Activated CD8-positive, alpha-beta memory T cell treated with anti-CD3 and anti-CD28 coated beads for 36 hours (primary cell): ENCODE results near the gene UBALD1. TPM values are rescaled to one million over a fixed set of nuclear protein-coding genes. Genes with fewer than 3 reads are reported as not detected.

Source experiments
- CTCF ChIA-PET: fragments of 350-600 bp; sonication (Branson Sonifier 250); formaldehyde crosslinking; loops from one replicate; lab custom pipeline; 2021; ENCODE audit warnings: antibody characterized with exemption; lab: Charles Lee
- POLR2A ChIA-PET: fragments of 350-600 bp; sonication (Branson Sonifier 250); formaldehyde crosslinking; loops from one replicate; lab custom pipeline; 2021; ENCODE audit warnings: antibody characterized with exemption; lab: Charles Lee
- total RNA-seq, 2 experiments: library from RNA; stranded (reverse); gene quantifications; one replicate each; pipeline ENCODE4 v1.2.3, GENCODE V29; 2021

Gene UBALD1
- total RNA-seq, 2 experiments from 2014 or later: 19.5 to 21.0 TPM

GRCh38 chr16:4609200-4610010 is 5.3 kb downstream of the UBALD1 start:
- POLR2A ChIA-PET: interaction anchor here (0.7 kb wide), 1 partner anchor 71 kb away, joined by 10 read pairs; no protein-coding TSS in a partner anchor
- CTCF ChIA-PET: no interaction called here

- ChIA-PET CTCF (interaction anchor here (0.9 kb wide), 1 partner anchor 23 kb away, joined by 3 read pairs; no protein-coding TSS in a partner anchor), POLR2A (no interaction called here)
These were observed 6.0 kb downstream of the UBALD1 start for GRCh38 chr16:4608704-4608980.

GRCh38 chr16:4607841-4608703 is 6.6 kb downstream of the UBALD1 start:
- ChIA-PET CTCF (interaction anchor here (0.9 kb wide), 1 partner anchor 23 kb away, joined by 3 read pairs; no protein-coding TSS in a partner anchor), POLR2A (no interaction called here)

DNA sequence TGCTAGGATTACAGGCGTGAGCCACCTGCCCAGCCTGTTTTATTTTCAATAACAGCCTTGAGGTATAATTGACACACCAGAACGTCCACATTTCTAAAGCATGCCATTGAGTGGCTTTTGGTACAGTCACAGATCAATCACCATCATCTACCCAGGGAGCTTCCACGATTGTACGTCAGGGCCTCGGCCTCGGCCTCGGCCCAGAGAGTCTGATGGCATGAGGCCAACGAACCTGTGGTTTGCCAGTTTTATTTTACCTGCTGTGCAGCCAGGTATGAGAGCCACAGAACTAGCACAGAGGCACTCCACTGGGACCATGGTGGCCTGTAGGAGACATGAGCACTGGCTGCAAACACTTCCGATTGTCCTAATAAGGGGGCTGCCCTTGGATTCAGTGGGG is 8.3 kb downstream of the UBALD1 start:
- ChIA-PET CTCF (no interaction called here), POLR2A (no interaction called here)

DNA sequence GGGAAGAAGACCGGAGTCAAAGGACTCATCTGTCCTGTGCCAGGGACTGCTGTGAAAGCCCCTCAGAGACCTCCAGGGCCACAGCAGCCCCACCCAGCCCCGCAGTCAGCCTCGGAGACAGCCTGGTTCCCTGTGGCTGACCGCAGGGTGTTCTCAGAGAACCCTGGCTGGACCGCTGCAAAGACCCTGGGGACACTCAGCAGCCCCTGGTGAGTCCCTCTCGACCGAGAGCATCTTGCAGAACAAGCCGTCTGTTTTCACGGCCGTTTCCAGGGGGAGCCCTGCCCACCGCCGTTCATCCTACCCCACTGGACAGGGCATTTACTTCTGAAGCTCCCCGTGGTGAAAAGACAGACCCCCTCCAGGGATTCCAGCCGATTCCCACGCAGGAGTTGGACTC is 10.3 kb downstream of the UBALD1 start:
- POLR2A ChIA-PET: no interaction called here
- CTCF ChIA-PET: no interaction called here

DNA sequence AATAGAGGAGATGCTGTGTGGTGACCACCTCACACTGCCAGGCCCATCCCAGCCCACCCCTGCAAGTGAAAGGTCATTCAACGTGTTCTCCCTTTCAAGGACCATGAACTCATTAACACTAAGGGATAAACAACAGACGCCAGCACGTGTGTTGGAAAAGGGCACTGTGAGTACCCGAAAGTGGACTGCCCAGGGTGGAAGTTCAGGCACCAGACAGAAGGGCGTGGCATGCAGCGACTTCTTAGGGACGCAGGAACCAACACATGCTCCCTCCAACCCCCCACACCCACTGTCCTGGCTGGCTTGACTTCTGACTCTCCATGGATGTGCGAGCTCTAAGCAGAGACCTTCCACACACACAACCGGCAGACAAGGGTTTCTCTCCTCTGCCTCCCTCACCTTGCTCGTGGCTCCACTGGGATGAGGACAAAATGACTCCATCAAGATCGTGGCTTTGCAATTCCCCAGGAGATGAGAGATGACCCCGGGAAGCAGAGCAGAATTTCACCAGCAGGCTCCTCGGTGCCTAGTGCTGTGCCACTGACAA is 11.0 kb downstream of the UBALD1 start:
- CTCF ChIA-PET: no interaction called here
- POLR2A ChIA-PET: no interaction called here

DNA sequence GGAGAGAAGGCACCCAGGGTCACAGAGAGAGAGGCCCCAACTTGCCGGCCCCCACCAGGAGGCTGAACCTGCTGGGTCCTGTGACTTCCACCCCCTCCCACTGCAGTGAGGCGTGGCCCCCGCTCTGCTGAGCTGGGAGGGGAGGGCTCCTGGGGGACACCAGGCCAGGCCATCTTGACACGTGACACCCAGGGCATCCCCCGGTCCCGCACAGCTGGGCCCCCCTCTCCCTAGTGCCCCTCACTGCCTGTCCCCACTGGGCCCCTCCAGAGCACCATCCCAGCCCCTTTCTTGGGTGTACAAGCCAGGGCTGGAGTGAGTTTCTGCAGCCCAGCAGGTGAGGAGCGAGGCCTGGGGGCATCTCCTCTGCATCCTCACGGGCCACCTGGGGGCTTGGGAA is 12.4 kb downstream of the UBALD1 start:
- ChIA-PET POLR2A (no interaction called here), CTCF (interaction anchor here (0.9 kb wide), 1 partner anchor 22 kb away, joined by 4 read pairs; no protein-coding TSS in a partner anchor)

- CTCF ChIA-PET: interaction anchor here (0.9 kb wide), 1 partner anchor 22 kb away, joined by 4 read pairs; no protein-coding TSS in a partner anchor
These were observed 12.9 kb downstream of the UBALD1 start for GRCh38 chr16:4601864-4602186.

DNA sequence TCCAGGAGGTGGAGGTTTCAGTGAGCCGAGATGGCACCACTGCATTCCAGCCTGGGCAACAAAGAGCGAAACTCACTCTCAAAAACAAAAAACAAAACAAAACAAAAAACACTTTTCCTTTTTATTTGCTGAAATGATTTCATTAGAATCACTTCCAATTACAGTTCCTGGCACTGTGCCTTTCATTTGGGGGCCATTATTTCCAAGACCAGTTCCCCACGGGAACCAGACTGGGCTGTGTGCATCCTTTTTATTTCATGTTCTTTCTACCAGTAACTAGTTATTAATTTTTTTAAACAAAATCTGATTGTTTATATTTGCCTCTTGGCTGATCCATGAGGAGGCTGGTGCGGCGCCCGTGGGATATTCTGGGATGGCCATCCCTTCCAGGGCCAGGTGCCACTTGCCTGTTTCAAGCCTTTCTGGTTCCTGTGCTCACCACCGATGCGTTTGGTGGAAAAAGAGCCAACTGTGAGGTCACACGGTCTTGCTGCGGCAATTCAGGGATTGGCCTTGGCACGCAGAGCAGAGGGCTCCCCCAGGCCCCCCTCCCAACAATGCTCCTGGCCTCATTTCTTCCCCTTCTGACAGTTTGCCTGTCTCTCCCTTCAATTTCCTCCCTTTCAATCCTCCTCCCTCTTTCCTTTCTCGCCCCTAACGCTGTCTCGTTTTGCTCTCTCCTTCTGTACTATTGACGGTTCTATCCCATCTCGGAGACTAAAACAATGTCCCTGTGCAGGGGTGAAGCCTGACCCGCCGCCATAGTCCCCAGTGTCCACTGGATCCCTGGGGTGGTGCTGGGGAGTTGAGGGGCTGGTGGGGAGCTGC is 13.4 kb downstream of the UBALD1 start:
- CTCF ChIA-PET: no interaction called here
- POLR2A ChIA-PET: no interaction called here

More at GRCh38 chr16:4601864-4602186, 12.9 kb downstream of the UBALD1 start:
- POLR2A ChIA-PET: no interaction called here

DNA sequence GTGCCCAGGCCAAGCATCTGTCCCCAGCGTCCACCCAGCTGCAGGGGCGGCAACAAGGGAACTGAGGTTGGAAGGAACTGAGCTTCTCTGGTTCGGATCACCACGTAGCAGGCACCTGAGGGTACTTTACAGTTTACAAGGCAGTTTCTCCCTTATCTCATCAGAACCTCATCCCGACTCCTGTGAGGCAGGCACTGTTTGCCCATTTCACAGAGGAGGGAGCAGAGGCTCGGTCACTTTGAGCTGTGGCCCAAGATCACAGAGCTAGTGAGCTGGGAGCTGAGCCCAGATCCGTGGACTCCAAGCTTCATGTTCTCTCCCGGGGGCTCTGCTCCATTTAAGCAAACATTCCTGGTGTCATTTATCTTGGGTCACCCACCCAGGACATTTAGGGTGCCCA is 15.1 kb downstream of the UBALD1 start:
- POLR2A ChIA-PET: no interaction called here
- CTCF ChIA-PET: interaction anchor here (0.5 to 0.7 kb wide), 2 partner anchors 11 to 330 kb away, joined by 3 read pairs; no protein-coding TSS in a partner anchor

DNA sequence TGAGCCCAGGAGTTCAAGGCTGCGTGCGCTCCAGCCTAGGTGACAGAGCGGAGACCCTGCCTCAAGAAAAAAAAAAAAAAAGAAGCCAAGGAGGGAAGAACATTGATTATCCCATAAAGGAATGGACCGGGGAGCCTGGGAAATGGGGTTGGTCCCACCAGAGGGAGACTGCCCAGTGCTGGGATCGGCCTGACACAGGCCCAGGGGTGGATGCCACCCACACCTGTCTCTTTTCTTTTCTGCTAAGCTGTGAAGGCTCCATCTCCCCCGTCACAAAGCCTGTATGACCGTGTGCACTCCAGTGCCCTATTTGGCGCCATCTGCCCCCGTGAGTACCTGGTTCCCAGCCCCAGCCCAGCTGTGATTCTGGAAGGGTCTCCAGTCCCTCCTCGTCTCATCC is 15.7 kb downstream of the UBALD1 start:
- ChIA-PET CTCF (interaction anchor here (0.5 to 0.7 kb wide), 2 partner anchors 11 to 330 kb away, joined by 3 read pairs; no protein-coding TSS in a partner anchor), POLR2A (interaction anchor here (0.8 kb wide), 1 partner anchor 95 kb away, joined by 3 read pairs; no protein-coding TSS in a partner anchor)

DNA sequence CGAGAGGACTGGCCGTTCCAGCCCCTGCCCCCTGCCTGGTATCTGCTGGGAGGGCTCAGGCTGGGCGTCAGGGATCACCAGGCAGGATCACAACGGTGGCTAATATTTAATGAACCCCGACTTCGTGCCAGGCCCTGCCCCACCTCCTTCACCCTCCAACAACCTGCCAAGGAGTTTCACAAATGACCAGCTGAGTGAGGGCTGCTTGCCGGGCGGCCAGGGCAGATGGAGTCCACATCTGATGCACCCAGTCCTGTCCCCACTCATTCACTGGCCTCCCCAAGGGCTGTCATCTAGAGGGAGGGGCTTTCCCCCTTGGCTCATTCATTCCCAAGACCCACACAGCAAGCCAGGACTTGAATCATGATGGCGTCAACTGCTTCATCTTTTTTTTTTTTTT is 17.5 kb downstream of the UBALD1 start:
- ChIA-PET CTCF (no interaction called here), POLR2A (no interaction called here)

DNA sequence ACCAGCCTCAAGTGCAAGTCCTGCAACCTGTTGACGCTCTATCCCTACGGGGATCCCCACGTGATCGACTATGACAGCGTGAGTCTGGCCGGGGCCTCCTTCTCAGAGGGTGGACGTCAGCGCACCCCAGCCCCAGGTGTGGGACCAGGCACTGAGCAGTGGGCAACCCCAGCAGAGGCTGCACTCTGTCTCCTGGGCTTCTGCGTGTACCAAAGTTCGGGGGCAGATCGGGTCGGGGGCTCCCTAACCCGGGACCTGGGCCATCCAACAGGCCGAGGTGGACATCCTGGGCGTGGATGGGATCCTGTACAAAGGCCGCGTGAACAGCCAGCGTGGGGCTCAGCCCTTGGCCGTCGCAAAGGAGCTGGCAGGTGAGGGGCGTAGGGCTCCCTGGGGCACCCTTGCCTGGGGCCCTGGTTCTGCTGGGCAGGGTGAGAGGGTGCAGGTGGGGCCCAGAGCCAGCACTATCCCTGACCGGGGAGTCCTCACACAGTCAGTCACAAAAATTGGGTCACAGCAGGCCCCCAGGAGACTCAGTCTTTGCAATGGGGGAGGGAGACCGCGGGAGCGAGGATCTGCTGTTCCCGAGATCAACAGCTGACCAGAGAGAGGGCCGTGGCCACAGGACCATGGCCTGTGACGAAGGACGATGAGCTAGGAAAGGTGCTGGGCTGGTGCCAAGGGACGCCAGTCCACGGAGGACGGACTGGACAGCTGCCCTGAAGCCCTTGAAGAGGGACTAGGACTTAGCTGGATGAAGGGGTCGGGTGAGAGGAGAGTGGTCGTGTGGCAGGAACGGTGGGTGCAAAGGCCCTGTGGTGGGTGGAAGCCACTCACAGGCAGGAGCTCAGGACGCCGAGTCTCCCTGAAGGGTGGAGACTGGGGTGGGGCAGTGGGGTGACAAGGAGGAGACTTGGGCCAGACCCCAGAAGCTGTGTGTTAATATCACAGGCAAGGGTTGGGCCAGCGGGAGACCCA is 20.0 kb downstream of the UBALD1 start:
- CTCF ChIA-PET: interaction anchor here (1.2 kb wide), 1 partner anchor 9 kb away, joined by 3 read pairs; no protein-coding TSS in a partner anchor

GRCh38 chr16:4593086-4593485 is 21.6 kb downstream of the UBALD1 start:
- ChIA-PET POLR2A (no interaction called here), CTCF (no interaction called here)

More for the DNA sequence above, 20.0 kb downstream of the UBALD1 start:
- POLR2A ChIA-PET: no interaction called here

GRCh38 chr16:4591706-4592470 is 22.8 kb downstream of the UBALD1 start:
- ChIA-PET CTCF (no interaction called here), POLR2A (no interaction called here)

DNA sequence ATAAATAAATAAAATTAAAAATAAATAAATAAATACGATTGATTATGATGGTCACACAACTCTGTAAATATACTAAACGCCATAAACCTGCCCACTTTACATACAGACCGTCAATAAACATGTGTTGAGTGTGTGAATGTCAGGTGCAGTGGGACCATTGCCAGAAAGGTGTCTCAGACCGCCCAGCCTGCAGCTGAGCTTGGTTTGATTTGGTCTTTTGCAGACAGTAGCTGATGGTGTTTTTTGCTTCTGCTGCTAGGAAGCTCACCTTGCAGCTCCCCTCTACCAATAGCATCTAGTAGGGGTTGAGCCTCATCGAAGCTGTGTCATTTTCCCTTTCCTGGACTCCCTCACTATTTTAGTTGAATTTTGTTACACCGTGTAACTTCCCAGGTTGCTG is 23.5 kb downstream of the UBALD1 start:
- ChIA-PET CTCF (interaction anchor here (0.7 kb wide), 1 partner anchor 55 kb away, joined by 3 read pairs; no protein-coding TSS in a partner anchor), POLR2A (no interaction called here)

DNA sequence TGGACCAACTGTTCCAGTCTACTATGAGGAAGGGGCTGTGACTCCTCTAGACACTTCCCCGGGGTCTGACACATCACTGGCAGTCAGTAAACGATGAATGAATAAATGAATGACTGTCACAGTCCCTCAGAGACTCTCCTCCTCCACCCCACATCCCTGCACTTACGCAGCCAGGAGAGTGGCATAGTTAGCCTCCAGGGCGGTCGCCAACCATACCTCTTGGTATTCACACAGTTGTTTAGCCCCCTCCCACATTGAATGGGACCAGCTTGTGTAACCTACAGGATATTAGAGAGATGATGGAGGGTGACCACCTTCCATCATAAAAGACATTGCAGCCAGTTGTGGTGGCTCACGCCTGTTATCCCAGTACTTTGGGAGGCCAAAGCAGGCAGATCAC is 25.7 kb downstream of the UBALD1 start:
- ChIA-PET CTCF (interaction anchor here (0.9 to 1.2 kb wide), 2 partner anchors 10 to 35 kb away, joined by 3 read pairs; no protein-coding TSS in a partner anchor), POLR2A (no interaction called here)
